T-helper 2 cell treated with Interferon-gamma antibody and Interleukin-4, amounts not matched to agents 5 μg/mL and 100 μg/mL, for 36 hours (primary cell): ENCODE data around the gene ADRA2B.
A peak's percentile ranks its signal among the peaks of the same experiment; 100 is the strongest.
"Not testable (repeated sequence)": the region's sequence is repeated elsewhere in the genome, so short reads cannot be mapped to it uniquely, and the experiment has no call there.

Experiments
- DNase-seq: peaks from one replicate; pipeline ENCODE4 v3.0.0; 2021; ENCODE audit warnings: low spot score
- H3K27ac Mint-ChIP-seq: one replicate; pipeline ENCODE4 v1.8.0; 2021; ENCODE audit warnings: mild to moderate bottlenecking, mixed read lengths
- H3K27me3 Mint-ChIP-seq: one replicate; pipeline ENCODE4 v1.8.0; 2021; ENCODE audit warnings: low read depth, mixed read lengths
- H3K36me3 Mint-ChIP-seq: one replicate; pipeline ENCODE4 v1.8.0; 2021; ENCODE audit warnings: low read depth, mixed read lengths
- H3K4me1 Mint-ChIP-seq: one replicate; pipeline ENCODE4 v1.8.0; 2021; ENCODE audit warnings: low read depth, mixed read lengths
- H3K4me3 Mint-ChIP-seq: one replicate; pipeline ENCODE4 v1.8.0; 2022; ENCODE audit warnings: mild to moderate bottlenecking, moderate library complexity, mixed read lengths
- H3K9me3 Mint-ChIP-seq: one replicate; pipeline ENCODE4 v1.8.0; 2021; ENCODE audit warnings: mixed read lengths

The ADRA2B gene

GRCh38 chr2:96116424-96116878 is at the start of gene ADRA2B:
Gene ADRA2B (minus strand): TSS chr2:96116571. CDS start chr2:96116149, 422 bp downstream.
- peak within 1 kb of the TSS; percentile 83 for H3K4me3 Mint-ChIP-seq
- no peaks in the 10 kb centered on the region for H3K9me3 Mint-ChIP-seq
- peaks cover 14% of the 10 kb centered on the region for H3K4me1 Mint-ChIP-seq
- H3K36me3 Mint-ChIP-seq: no peaks in the 10 kb centered on the region
- H3K27me3 Mint-ChIP-seq: peaks cover 39% of the 10 kb centered on the region
- no peak within 1 kb of the TSS for H3K27ac Mint-ChIP-seq
- peak; percentile 61 for DNase-seq

- peaks cover 1% of the 10 kb centered on the region for H3K36me3 Mint-ChIP-seq
- H3K27ac Mint-ChIP-seq: peak overlapping the region; percentile 95
- H3K4me1 Mint-ChIP-seq: peaks cover 40% of the 10 kb centered on the region
- no peaks in the 10 kb centered on the region for H3K9me3 Mint-ChIP-seq
- peak; percentile 79 for DNase-seq
- no peaks in the 10 kb centered on the region for H3K27me3 Mint-ChIP-seq
- H3K4me3 Mint-ChIP-seq: peak overlapping the region; percentile 77
Measured at GRCh38 chr2:96164459-96165184, 48.3 kb upstream of the ADRA2B start.

DNA sequence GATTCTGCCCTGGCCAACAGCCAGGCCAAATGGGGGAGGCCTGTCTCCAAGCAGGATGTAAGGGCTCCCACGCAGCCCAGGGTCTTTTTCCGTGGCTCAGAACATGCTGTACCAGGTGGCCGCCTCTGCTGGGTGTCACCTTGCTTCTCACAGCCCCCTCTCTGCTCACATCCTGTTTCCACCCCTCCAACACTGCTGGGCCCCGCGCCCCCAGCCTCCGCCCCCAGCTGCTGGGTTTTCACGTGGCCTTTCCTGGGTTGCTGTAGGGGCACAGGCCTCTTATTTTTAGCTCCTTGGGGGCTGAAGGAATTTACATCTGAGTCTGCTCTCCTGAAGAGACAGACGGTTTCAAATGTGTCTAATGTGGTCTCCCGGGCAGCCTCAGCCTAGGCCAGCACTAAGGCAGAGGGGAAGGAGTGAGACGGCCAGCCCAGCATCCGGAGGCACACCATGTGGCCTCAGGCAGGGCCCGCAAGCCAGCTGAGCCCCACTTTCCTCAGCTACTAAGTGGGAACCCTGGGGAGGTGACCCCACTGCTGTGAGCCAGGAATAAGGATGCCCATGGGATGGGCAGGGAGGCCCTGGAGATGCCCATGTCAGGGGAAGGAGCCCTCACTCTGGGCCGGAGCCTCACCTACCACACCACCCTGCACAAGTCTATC is 47.5 kb upstream of the ADRA2B start:
- peak overlapping the region; percentile 95 for H3K27ac Mint-ChIP-seq
- peak; percentile 84 for DNase-seq
- H3K36me3 Mint-ChIP-seq: peaks cover 1% of the 10 kb centered on the region
- no peaks in the 10 kb centered on the region for H3K9me3 Mint-ChIP-seq
- peak overlapping the region; percentile 77 for H3K4me3 Mint-ChIP-seq
- no peaks in the 10 kb centered on the region for H3K27me3 Mint-ChIP-seq
- H3K4me1 Mint-ChIP-seq: peaks cover 47% of the 10 kb centered on the region

DNA sequence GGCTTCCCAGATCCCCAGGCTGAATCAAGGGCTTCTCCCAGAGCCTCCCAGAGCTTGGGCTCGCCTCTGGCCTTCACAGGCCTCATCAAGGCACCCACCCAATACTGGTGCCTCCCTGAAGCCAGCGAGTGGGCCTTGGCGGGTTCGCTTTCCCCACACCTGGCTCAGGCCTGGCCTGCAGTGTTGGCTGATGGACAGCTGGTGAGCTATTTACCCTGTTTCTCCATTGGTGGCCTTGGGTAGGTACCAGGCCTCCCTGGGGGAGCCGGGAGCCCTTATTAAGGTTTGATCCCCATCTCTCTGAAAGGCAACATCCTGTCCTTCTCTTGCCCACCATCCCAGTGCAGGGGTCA is 47.0 kb upstream of the ADRA2B start:
- H3K36me3 Mint-ChIP-seq: peaks cover 1% of the 10 kb centered on the region
- H3K4me3 Mint-ChIP-seq: peak overlapping the region; percentile 77
- H3K9me3 Mint-ChIP-seq: no peaks in the 10 kb centered on the region
- peaks cover 49% of the 10 kb centered on the region for H3K4me1 Mint-ChIP-seq
- H3K27me3 Mint-ChIP-seq: no peaks in the 10 kb centered on the region
- peak overlapping the region; percentile 95 for H3K27ac Mint-ChIP-seq
- no peak for DNase-seq

DNA sequence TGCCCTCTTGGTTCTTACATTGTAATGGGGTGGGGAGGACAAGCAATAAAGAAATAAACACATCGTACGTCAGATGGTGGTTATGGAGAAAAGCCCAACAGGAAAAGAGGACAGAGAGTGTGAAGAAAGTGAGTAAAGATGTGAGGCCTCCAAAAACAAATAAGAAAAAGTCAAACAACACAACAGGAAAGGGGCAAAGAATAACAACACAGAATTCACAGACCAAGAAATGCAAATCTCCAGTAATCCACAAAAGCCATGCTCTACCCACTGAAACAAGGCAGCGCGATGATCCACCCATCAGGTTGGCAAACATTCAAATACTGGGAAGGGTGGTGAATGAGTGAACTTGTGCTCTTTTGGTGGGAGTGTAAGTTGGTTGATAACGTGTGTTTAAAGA is 45.5 kb upstream of the ADRA2B start:
- H3K36me3 Mint-ChIP-seq: peaks cover 1% of the 10 kb centered on the region
- no peaks in the 10 kb centered on the region for H3K9me3 Mint-ChIP-seq
- no peak for DNase-seq
- H3K4me1 Mint-ChIP-seq: peaks cover 59% of the 10 kb centered on the region
- H3K27me3 Mint-ChIP-seq: no peaks in the 10 kb centered on the region
- no peak overlapping the region for H3K4me3 Mint-ChIP-seq
- H3K27ac Mint-ChIP-seq: peak overlapping the region; percentile 72

DNA sequence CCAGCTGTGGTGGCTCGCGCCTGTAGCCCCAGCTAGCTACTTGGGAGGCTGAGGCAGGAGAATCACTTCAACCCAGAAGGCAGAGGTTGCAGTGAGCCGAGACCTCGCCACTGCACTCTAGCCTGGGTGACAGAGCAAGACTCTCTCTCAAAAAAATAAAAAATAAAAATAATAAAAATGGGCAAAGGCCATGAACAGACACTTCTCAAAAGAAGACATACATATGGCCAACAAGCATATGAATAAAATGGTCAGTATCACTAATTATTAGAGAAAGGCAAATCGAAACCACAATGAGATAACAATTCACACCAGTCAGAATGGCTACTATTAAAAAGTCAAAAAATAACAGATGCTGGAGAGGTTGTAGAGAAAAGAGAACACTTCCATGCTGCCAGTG is 44.0 kb upstream of the ADRA2B start:
- not testable (repeated sequence) for DNase-seq, H3K27me3 Mint-ChIP-seq, H3K36me3 Mint-ChIP-seq, H3K27ac Mint-ChIP-seq, H3K4me3 Mint-ChIP-seq, H3K9me3 Mint-ChIP-seq
- peaks cover 67% of the 10 kb centered on the region for H3K4me1 Mint-ChIP-seq

- peaks cover 1% of the 10 kb centered on the region for H3K36me3 Mint-ChIP-seq
- H3K4me1 Mint-ChIP-seq: peaks cover 58% of the 10 kb centered on the region
- no peaks in the 10 kb centered on the region for H3K9me3 Mint-ChIP-seq
- H3K4me3 Mint-ChIP-seq: peak overlapping the region; percentile 47
- H3K27me3 Mint-ChIP-seq: no peaks in the 10 kb centered on the region
- H3K27ac Mint-ChIP-seq: peak overlapping the region; percentile 85
- DNase-seq: no peak
Measured at GRCh38 chr2:96159084-96159830, 42.9 kb upstream of the ADRA2B start.

DNA sequence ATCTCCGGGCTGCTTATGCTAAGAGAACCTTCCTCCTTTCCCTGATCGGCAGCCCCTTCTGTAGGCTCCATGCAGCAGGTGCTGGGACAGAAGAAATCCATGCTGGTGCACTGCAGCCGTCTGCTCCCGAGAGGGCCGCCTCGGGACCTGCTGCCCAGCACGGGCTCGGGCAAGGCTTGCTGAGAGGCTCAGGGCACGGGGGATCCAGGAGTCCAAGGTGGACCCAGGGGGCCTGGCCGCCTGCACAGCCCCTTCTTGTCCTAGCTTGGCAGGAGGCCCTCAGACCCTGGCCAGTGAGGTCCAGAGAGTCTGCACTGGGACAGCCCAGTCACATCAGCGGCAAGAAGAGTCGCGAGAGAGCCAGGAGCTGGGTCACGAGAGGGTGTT is 42.2 kb upstream of the ADRA2B start:
- Mint-ChIP-seq H3K27me3 (no peaks in the 10 kb centered on the region), H3K4me3 (peak overlapping the region; percentile 72)
- no peak for DNase-seq

DNA sequence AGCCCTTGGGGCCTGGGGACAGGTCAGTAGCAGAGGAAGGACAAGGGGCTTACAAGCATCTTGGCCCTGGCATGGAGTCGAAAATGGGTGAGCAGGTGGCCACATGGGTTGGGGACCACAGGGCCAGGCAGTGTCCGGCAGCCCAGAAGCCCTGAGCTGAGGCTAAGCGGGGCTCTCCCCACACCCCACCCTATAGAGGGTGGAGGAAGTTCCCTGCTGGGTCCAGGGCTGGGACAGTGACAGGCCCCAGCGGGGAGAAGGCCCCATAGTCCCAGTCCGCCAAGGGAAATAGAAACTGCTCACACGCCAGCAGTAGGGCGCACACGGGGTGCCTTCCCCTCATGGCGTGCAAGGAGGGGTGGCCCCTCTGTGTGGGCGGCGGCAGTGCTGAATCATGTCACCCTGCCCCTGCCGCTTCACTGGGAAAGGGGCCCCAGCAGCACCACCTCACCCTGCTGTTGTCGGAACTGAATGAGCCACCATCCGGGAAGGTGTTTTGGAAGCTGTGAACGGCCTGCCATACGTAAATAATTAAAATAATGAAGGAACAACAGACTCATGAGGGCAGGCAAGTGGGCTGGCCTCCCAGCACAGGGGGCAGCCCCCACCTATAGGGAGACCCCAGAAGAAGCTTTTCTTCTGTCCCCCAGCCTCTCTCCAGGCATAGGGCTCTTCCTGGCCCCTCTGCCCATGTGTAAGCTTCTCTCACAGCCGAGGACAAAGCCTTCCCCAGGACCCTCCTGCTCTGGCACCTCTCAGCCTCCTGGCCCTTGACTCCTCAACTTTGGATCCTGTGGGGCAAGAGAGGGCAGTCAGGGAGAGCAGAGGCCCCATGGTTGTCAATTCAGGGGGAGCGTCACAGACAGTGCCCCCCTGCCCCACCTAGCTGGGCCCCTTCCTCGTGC is 41.5 kb upstream of the ADRA2B start:
- peak; percentile 94 for DNase-seq
- H3K36me3 Mint-ChIP-seq: peaks cover 1% of the 10 kb centered on the region
- peaks cover 50% of the 10 kb centered on the region for H3K4me1 Mint-ChIP-seq
- H3K27me3 Mint-ChIP-seq: no peaks in the 10 kb centered on the region
- peak overlapping the region; percentile 72 for H3K4me3 Mint-ChIP-seq
- H3K27ac Mint-ChIP-seq: peak overlapping the region; percentile 92
- no peaks in the 10 kb centered on the region for H3K9me3 Mint-ChIP-seq

More for the DNA sequence above, 42.2 kb upstream of the ADRA2B start:
- Mint-ChIP-seq H3K9me3 (no peaks in the 10 kb centered on the region), H3K4me1 (peaks cover 51% of the 10 kb centered on the region), H3K27ac (peak overlapping the region; percentile 92), H3K36me3 (peaks cover 1% of the 10 kb centered on the region)

- Mint-ChIP-seq H3K27ac (peak overlapping the region; percentile 92), H3K36me3 (peaks cover 1% of the 10 kb centered on the region), H3K4me1 (peaks cover 44% of the 10 kb centered on the region), H3K4me3 (peak overlapping the region; percentile 72), H3K27me3 (no peaks in the 10 kb centered on the region), H3K9me3 (no peaks in the 10 kb centered on the region)
- no peak for DNase-seq
Measured at GRCh38 chr2:96156926-96157648, 40.7 kb upstream of the ADRA2B start.

DNA sequence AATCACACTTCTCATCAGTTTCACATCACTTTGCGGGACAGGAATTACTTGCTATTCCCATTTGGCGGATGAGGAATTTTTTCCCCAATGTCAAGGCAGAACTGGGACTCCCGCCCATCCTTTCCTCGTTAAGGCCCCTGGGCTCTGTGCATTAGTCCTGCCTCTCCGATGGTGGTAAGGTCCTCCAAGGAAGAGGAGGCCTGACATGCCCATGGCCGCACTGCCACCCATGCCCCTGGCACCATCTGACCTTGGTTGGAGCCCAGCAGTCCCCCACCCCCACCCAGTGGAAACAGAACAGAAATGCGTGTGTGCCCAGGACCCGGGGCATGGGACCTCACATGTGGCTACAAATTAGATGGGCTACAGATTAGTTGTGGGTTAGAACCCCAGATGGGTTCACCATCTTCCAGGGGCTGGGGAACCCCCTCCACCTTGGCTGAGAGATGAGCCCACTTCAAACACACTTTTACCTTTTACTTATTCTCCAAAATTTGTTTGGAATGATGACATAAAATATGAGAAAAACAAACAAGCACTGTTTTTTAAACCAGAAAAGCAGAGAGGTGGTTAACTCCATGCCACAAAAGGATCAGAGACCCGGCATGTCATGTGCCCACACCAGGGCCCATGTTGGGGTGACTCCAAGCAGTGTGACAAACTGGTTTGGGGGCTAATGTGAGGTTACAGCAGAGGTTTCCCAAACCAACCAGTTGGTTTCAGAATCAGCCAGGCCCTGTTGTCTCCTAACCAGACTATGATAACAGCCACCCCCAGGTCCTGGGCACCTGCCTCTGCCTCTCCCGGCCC is 39.8 kb upstream of the ADRA2B start:
- H3K36me3 Mint-ChIP-seq: peaks cover 1% of the 10 kb centered on the region
- H3K4me1 Mint-ChIP-seq: peaks cover 47% of the 10 kb centered on the region
- peak overlapping the region; percentile 92 for H3K27ac Mint-ChIP-seq
- H3K9me3 Mint-ChIP-seq: no peaks in the 10 kb centered on the region
- DNase-seq: peak; percentile 70
- H3K27me3 Mint-ChIP-seq: no peaks in the 10 kb centered on the region
- H3K4me3 Mint-ChIP-seq: peak overlapping the region; percentile 48
